ENCODE data around the gene ZNF214.

DNA sequence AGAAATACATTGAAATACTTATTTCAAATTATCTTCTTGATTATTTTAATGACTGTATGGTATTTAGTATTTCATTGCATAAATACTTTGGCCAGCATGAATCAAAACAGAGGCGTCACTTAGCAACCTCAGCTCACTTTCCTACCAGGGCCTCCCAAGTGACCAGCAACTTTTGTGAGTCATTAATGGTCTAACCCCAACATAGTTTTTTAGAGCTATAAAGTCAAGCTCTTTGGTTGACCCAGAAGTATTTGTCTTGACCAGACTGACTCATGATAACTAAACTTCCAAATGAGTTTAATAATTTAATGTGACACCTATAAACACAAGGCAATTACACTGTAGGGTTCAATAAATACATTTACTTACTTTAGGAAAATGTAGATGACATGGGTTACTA lies 40.7 kb upstream of the ZNF214 start:
- TF ChIP-seq, protein P1, sequence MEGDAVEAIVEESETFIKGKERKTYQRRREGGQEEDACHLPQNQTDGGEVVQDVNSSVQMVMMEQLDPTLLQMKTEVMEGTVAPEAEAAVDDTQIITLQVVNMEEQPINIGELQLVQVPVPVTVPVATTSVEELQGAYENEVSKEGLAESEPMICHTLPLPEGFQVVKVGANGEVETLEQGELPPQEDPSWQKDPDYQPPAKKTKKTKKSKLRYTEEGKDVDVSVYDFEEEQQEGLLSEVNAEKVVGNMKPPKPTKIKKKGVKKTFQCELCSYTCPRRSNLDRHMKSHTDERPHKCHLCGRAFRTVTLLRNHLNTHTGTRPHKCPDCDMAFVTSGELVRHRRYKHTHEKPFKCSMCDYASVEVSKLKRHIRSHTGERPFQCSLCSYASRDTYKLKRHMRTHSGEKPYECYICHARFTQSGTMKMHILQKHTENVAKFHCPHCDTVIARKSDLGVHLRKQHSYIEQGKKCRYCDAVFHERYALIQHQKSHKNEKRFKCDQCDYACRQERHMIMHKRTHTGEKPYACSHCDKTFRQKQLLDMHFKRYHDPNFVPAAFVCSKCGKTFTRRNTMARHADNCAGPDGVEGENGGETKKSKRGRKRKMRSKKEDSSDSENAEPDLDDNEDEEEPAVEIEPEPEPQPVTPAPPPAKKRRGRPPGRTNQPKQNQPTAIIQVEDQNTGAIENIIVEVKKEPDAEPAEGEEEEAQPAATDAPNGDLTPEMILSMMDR (IDR thresholded peaks at IDR 0.05): no peak
- TF ChIP-seq POLR2AphosphoS5 (IDR thresholded peaks at IDR 0.05) (no peak), POLR2A (IDR thresholded peaks at IDR 0.05) (no peak)
